ENCODE results near the gene C2orf74.
"Not testable (repeated sequence)": the region's sequence is repeated elsewhere in the genome, so short reads cannot be mapped to it uniquely, and the experiment has no call there.

Gene C2orf74

GRCh38 chr2:61175036-61175435 lies 13.0 kb downstream of the C2orf74 start:
- no peak for DNase-seq

DNA sequence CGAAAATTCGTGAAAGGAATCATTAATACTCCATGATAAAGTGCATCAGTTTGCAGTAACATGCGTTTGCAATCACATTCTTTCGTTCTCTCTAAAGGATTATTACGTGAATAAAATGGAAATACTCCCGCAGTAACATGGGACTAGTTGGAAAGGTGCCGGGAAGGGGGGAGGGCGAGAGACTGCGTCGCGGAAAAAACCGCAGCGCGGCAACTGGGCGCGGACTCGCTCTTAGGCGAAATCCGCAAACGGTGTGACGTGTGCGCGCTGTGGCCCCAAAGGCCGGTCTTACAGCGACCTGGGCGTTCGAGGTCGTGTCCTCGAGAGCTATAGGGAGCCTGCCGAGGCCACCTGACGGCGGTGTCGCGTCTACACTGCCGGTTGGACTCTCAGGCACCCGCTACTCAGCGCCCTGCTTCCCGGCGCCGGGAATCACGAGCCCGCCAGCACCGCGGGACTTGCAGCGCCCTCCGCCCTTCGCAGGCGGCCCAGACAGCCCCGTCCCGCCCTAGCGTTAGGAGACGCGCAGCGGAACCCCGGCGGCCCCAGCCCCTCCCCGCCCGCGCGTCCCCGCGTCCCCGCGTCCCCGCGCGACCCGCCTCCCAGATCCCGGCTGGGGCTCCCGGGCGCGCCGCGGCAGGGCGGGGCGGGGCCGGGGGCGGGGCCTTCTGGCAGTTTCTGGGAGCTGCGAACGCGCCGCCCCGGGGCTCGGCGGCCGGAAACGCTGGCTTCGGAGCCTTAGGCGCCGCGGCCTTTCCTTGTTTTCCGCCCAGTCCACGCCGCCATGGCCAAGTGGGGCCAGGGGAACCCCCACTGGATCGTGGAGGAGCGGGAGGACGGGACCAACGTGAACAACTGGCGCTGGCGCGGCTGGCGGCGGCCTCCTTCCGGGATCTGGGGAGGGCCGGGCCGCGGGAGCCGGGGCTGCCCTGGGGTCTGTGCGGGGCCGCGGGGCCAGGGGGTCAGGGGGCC lies 15.1 kb downstream of the C2orf74 start:
- DNase-seq = peak; percentile 72

- peak; percentile 29 for DNase-seq
Measured at GRCh38 chr2:61177727-61178549, 15.9 kb downstream of the C2orf74 start.

DNA sequence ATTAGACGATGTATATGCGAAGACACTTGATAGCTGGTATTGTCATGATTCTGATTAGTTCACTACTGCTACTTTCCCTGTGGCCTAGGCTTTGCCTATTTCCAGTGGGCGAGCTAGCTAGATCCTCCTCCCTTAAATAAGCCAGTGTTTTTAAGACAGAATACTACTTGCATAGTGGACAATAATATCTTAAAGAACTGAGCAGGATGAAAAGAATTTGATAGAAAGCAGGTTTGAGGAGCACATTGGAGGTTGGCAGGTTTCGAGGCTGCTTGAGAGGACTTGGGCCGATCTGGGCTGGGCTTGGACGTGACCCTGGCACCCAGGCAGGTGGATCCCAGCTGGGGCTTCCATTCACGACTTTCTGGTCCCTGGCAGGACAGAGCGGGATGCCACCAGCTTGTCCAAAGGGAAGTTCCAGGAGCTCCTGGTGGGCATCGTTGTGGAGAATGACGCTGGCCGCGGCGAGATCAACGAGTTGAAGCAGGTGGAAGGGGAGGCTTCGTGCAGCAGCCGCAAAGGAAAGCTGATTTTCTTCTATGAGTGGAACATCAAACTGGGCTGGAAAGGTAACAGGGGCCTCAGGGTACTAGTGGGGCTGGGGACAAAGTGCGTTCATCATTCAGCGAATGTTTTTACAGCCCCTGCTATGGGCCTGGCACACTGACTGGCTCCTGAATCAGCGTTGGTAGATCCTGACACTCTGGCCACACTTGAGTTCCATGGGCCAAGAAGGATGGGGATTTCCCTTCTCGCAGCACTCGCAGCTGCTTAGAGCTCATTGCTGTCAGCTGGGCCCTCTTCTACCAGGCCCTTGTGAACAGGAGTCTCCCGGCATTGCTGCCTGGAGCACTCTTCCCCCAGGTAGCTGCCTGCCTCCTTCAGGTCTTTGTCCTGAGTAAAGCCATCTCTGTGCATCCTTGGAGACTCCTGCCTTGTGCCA lies 16.9 kb downstream of the C2orf74 start:
- DNase-seq = no peak

DNA sequence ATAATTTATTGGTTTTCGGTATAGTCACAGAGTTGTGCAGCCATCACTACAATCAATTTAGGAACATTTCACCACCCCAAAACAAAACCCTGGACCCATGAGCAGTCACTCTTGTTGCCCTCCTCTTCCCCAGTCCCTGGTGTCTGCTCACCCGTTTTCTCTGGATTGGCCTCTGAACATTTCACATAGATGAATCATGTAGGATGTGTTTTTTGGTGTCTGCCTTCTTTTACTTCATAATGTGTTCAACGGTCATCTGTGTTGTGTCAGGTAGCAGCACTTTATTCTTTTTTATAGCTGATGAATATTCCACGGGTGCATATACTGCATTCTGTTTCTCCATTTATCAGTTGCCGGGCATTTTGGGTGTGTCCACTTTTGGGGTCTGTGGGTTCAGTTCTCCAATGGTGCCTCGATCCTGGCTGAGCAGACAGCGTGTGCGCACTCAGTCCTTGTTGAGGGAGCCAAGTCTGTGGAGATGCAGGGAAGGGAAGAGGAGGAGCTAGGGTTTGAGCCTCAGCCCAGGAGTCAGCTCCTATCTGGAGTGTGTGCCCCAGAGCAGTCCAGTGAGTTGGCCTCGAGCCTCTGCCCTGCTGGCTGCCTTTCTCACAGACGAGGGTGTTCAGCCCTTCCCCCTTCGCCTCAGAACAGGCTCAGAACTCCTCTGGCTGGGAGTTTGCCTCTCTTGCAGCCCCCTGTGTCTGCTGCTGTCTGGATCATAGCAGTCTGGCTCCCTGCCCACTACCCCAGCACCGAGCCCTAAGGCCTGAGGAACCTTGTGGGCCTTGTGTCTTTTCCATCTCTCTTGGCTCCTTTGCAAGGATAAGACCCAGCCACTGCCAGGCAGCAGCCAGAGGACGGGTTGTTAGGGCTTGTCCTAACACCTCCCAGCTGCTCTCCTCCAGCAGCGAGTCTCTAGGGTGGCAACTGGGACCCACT lies 18.0 kb downstream of the C2orf74 start:
- no peak for DNase-seq

DNA sequence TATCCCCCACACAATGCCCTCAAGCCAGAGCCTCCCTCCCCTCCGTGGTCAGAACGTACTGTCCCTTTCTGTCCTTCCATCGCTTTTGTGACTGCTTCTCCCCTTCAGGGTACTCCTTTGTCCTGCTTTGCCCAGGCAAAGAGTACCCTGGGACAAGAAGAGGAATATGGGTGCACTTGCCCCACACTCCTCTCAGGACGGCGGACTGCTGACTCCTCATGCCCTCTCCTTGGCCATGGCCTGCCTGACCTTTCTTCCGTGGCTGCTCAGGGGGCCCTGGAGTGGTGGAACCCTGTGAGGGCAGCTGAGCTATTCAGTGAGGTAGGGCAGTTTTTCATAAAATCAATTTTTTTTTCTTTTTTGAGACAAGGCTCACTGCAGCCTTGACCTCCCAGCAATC lies 18.7 kb downstream of the C2orf74 start:
- DNase-seq = no peak

DNA sequence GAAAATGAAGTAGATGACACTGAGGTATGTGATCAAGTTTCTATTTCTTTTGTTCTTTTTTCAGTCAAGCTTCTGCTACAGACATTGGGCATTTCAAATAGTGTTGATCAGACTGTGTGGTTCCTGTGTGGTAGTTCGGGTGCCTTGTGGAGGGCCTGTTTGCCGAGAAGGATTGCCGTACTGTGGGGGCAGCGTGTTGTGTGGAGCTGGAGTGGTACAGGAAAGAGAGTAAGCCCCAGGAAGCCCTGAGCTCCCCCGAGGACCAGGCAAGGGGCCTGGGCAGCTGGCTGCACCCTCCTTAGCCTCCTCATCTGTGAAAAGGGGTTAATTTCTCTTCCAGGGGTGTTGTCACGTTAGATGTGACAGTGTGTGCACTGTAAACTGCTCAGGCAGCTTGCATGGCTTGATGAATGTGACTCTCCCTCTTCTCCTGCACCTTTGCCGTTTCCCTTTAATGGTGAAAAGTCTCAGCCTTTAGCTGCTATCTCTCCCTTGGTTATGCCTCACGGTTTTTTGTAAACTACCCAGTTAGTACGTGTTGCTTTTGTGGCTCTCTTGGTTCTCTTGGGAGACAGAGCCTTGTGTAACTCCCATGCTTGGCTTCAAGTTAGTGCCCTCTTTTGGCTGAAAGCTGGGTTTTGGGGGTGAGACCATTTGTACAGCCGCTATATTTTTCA lies 19.5 kb downstream of the C2orf74 start:
- DNase-seq = no peak

GRCh38 chr2:61182059-61182383 lies 20.0 kb downstream of the C2orf74 start:
- no peak for DNase-seq

DNA sequence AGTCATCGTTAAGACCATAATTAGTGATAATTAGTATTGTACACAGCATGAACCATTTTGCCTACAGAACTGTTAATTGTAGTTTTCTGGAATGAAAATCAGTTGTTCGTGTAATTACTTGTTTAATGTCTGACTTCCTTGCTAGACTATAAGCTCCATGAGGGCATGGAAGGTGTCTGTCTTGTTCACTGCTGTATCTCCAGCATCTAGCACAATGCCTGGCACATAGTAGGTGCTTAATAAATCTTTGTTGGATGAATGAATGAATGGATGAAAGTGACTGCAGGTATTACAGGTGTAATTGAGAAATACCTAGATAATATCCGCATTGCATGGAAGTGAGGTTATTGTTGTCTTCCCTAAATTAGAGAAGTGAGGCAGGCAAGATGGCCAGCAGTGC lies 21.8 kb downstream of the C2orf74 start:
- DNase-seq = no peak

- DNase-seq = no peak
Measured at GRCh38 chr2:61184263-61184662, 22.3 kb downstream of the C2orf74 start.

- no peak for DNase-seq
Measured at GRCh38 chr2:61185231-61185728, 23.3 kb downstream of the C2orf74 start.

GRCh38 chr2:61187085-61187484 lies 25.1 kb downstream of the C2orf74 start:
- DNase-seq = no peak

GRCh38 chr2:61193670-61194561 lies 31.9 kb downstream of the C2orf74 start:
- DNase-seq = no peak

DNA sequence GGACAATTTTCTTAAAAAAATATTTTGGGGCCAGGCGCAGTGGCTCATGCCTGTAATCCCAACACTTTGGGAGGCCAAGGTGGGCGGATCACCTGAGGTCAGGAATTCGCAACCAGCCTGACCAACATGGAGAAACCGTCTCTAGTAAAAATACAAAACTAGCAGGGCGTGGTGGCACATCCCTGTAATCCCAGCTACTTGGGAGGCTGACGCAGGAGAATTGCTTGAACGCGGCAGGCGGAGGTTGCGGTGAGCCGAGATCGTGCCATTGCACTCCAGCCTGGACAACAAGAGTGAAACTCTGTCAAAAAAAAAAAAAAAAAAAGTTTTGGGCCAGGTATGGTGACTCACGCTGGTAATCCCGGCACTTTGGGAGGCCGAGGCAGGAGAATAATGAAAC lies 32.7 kb downstream of the C2orf74 start:
- DNase-seq = not testable (repeated sequence)

DNA sequence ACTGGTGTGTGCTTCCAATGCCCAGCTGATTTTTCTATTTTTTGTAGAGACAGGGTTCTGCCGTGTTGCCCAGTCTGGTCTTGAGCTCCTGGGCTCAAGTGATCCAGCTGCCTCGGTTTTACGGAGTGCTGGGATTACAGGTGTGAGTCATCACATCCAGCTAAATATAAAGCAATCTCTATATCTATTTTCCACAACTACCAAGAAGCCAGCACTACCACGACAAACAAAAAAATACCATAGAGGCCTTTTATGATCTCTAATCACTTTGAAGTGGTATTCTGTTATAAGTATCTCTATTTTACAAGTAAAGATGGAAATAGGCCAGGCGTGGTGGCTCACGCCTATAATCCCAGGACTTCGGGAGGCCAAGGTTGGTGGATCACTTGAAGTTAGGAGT lies 34.7 kb downstream of the C2orf74 start:
- DNase-seq = no peak

DNA sequence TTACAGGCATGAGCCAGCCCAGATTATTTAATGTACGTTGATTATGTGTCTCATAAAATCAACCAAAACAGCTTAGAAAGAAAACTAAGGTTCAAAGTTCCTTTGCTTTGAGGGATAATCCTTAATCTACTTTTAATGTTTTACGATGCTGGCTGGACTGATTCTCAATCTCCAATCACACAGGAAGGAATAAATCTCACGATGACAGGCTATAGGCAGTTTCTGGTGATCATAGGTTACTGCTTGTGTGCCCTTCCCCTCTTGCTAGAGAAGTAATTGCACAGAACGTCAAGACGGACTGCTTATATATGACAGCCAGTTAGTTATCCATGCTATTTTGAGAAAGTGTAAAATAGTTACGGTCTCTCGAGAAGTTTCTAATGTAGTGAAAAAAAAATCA lies 43.1 kb downstream of the C2orf74 start:
- DNase-seq = no peak

- peak; percentile 35 for DNase-seq
Measured at GRCh38 chr2:61210332-61210981, 48.5 kb downstream of the C2orf74 start.

DNA sequence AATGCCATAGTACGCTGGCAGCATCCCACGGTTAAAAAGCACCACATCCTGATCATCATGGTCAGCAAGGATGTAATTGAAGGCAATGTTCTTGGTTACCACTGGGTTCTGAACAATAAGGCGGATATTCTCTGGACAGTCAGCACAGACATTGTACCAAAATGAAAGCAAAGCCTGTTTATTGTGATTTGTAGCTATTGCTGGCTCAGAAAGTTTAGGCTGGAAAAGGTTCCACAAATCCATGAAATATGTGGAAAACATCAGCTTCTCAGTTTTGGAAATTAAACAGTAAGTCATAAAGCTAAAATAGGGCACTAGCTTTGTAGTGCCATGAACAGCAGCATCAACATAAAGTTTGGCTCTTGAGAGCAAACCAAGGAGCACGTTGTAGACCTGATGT lies 52.2 kb downstream of the C2orf74 start:
- no peak for DNase-seq

All from kidney glomerular epithelial cell (primary cell).